C4-2B (cell line): Measurements from ENCODE around the gene G3BP2.

Experiments used
- H3K27ac ChIP-seq: fragments of 450-650 bp; 2 replicates; pipeline ENCODE4 v1.5.1; 2017
- ZFX ChIP-seq: fragments of 450-650 bp; IDR thresholded peaks from 2 replicates; pipeline ENCODE4 v1.6.1; 2017
- TF ChIP-seq, protein P1 (sequence below): fragments of 450-650 bp; conservative IDR thresholded peaks from 2 replicates; pipeline ENCODE4 v1.5.1; 2017; ENCODE audit warnings: mild to moderate bottlenecking

Gene G3BP2

DNA sequence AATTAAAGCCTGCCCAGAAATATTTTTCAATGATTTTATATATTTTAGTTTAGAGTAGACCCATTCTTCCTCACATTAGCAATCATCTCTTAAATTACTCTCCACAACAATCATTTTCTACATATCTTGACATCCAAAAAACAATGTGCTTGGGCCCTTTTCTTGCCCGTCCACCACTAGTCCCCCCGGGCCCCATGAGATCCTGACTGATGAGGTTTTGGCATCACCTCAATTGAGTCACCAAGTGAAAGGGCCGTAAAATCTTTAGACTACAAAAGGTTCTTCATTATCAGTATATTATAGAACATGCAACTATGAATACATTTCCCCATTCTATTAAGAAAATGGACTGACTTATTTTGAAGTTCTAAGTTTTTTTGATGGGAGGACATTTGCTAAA lies 38.9 kb downstream of the G3BP2 start:
- TF ChIP-seq, protein P1, sequence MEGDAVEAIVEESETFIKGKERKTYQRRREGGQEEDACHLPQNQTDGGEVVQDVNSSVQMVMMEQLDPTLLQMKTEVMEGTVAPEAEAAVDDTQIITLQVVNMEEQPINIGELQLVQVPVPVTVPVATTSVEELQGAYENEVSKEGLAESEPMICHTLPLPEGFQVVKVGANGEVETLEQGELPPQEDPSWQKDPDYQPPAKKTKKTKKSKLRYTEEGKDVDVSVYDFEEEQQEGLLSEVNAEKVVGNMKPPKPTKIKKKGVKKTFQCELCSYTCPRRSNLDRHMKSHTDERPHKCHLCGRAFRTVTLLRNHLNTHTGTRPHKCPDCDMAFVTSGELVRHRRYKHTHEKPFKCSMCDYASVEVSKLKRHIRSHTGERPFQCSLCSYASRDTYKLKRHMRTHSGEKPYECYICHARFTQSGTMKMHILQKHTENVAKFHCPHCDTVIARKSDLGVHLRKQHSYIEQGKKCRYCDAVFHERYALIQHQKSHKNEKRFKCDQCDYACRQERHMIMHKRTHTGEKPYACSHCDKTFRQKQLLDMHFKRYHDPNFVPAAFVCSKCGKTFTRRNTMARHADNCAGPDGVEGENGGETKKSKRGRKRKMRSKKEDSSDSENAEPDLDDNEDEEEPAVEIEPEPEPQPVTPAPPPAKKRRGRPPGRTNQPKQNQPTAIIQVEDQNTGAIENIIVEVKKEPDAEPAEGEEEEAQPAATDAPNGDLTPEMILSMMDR, result no peak
- no peak for TF ChIP-seq ZFX
- no peak overlapping the region for H3K27ac ChIP-seq

DNA sequence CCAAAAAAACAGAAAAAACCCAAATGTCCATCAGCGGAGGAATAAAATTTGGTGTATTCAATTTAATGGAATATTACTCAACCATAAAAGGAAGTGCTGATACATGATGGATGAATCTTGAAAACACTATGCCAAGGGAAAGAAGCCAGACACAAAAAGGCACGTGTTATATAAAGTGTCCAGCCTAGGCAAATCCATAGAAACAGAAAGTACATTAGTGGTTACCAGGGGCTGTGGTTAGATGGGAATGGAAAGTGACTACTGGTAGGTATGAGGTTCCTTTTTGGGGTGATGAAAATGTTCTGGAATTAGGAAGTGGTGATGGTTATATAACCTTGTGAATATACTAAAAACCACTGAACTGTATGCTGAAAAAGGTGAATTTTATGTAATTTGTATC lies 39.4 kb downstream of the G3BP2 start:
- TF ChIP-seq, protein P1, result no peak
- TF ChIP-seq ZFX, result no peak
- H3K27ac ChIP-seq, result no peak overlapping the region

- TF ChIP-seq ZFX, result no peak
- TF ChIP-seq, protein P1, result no peak
- no peak overlapping the region for H3K27ac ChIP-seq
Observed at GRCh38 chr4:75630937-75631329, 42.3 kb downstream of the G3BP2 start.

- TF ChIP-seq ZFX, result no peak
- TF ChIP-seq, protein P1, result no peak
- no peak within 1 kb of the TSS for H3K27ac ChIP-seq
Observed at GRCh38 chr4:75630174-75630936, 42.9 kb downstream of the G3BP2 start, which contains the start of gene CDKL2. Gene CDKL2 (minus strand): TSS chr4:75630528. CDS start chr4:75625988, 4,540 bp downstream.

DNA sequence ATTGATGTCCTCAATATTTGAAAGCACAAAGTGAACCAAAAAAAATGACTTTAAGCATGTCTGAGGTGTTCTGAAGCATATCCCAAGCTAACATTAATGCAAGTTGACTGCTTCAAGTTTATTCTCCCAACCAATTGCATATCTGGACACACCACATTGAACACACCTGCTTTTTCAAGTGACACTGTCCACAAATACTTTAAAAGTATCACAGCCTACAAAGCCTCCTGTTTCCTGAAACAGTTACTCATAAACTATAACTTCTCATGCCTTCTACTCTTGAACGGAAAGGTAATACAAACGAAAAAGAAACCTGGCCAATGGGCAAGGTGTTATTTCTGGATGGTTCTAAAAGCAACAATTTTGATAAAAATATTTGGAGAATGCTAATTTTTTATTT lies 44.0 kb downstream of the G3BP2 start:
- no peak overlapping the region for H3K27ac ChIP-seq
- TF ChIP-seq, protein P1, result no peak
- no peak for TF ChIP-seq ZFX

GRCh38 chr4:75623026-75623425 lies 50.2 kb downstream of the G3BP2 start:
- TF ChIP-seq, protein P1, result no peak
- TF ChIP-seq ZFX, result no peak
- no peak overlapping the region for H3K27ac ChIP-seq

GRCh38 chr4:75621715-75622114 lies 51.5 kb downstream of the G3BP2 start:
- no peak overlapping the region for H3K27ac ChIP-seq
- no peak for TF ChIP-seq ZFX
- TF ChIP-seq, protein P1, result no peak
